ENCODE data around the gene CHST6. TPM values are rescaled to one million over a fixed set of nuclear protein-coding genes. Genes with fewer than 3 reads are reported as not detected.
"Not testable (repeated sequence)": the region's sequence is repeated elsewhere in the genome, so short reads cannot be mapped to it uniquely, and the experiment has no call there.

The CHST6 gene
- total RNA-seq, 4 donors from 2014 or later: under 0.01 to 3.9 (median 0.40) TPM

DNA sequence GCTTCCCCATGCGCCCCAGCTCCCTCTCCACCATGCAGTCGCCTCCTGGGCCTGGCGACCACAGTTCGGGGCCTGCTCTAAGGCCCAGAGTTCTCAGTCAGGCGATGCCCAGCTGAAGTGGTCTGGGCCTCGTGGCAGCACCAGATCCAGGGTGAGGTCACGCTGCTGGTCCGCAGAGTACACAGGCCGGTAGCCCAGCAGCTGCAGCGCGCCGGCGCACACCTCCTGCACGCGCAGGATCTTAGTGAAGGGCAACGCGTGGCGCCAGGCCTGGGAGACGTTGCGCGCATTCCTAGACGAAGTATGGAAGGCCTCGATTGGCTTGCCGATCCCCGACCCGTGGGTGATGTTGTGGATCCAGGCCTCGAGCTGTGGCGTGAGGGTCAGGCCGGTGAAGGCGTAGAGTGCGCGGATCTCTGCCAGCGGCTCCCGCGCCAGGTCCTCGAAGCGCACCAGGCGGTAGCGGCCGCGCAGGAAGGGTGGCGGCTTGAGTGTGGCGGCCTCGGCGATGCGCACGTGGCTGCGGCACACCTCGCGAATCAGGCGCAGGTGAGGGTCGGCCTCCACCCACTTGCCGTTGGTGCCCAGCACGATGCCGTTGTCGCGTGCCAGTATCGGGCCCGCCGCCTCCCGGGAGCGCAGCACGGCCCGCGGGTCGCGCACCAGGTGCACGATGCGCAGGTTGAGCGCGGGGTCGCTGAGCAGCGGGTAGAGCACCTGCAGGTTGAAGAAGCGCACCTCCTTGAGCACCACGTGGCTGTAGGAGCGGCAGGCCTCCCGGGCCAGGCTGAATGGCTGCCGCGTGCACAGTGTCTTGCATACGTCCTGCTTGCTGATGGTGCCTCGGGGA, 34.0 kb upstream of the CHST6 start:
- Histone ChIP-seq H3K9me3 (no peaks in the 10 kb centered on the region), H3K36me3 (peaks cover 0 to 29% (median 0%) of the 10 kb centered on the region in 3 donors), H3K27ac (no peak overlapping the region), H3K4me3 (no peak overlapping the region), H3K27me3 (no peaks in the 10 kb centered on the region), H3K4me1 (no peaks in the 10 kb centered on the region)
- 95% methylated on average over 80 to 81 of the region's 81 CpGs for whole genome bisulfite sequencing, 2 donors
- no peak for DNase-seq (ENCODE audit: low spot score in 2 of 2)
- TF ChIP-seq POLR2A (IDR thresholded peaks at IDR 0.05): no peak
- TF ChIP-seq EP300 (IDR thresholded peaks at IDR 0.05): no peak
- TF ChIP-seq, protein P1, sequence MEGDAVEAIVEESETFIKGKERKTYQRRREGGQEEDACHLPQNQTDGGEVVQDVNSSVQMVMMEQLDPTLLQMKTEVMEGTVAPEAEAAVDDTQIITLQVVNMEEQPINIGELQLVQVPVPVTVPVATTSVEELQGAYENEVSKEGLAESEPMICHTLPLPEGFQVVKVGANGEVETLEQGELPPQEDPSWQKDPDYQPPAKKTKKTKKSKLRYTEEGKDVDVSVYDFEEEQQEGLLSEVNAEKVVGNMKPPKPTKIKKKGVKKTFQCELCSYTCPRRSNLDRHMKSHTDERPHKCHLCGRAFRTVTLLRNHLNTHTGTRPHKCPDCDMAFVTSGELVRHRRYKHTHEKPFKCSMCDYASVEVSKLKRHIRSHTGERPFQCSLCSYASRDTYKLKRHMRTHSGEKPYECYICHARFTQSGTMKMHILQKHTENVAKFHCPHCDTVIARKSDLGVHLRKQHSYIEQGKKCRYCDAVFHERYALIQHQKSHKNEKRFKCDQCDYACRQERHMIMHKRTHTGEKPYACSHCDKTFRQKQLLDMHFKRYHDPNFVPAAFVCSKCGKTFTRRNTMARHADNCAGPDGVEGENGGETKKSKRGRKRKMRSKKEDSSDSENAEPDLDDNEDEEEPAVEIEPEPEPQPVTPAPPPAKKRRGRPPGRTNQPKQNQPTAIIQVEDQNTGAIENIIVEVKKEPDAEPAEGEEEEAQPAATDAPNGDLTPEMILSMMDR (IDR thresholded peaks at IDR 0.05): no peak

DNA sequence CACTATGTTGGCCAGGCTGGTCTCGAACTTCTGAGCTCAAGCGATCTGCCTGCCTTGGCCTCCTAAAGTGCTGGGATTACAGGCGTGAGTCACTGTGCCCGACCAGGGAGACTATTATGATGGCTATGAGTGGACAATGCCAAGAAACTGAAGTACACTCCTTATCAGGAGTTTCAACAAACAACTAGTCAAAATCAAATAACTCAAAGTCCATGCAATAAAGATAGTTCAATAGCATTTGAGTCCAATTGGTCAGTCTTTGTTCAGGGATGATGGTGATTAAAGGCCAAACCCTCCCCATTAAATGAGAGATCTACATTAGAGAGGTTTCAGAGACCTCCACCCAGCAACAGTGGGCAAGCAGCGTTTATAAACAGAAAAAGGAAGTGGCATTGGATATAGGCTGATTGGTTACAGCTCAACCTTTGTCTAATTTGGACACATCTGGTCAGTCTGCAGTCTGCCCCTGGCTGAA, 32.6 kb upstream of the CHST6 start:
- no peak overlapping the region for H3K27ac ChIP-seq
- H3K27me3 ChIP-seq: no peaks in the 10 kb centered on the region
- H3K4me3 ChIP-seq: no peak overlapping the region
- peaks cover 0 to 24% (median 0%) of the 10 kb centered on the region in 3 donors for H3K36me3 ChIP-seq
- 78 to 92% methylated on average over 5 of the region's 5 CpGs for WGBS, 2 donors
- no peak for TF ChIP-seq POLR2A (IDR thresholded peaks at IDR 0.05)
- TF ChIP-seq, protein P1 (IDR thresholded peaks at IDR 0.05): no peak
- TF ChIP-seq EP300 (IDR thresholded peaks at IDR 0.05): no peak
- no peaks in the 10 kb centered on the region for H3K4me1 ChIP-seq
- no peak for DNase-seq (ENCODE audit: low spot score in 2 of 2)
- H3K9me3 ChIP-seq: no peaks in the 10 kb centered on the region

DNA sequence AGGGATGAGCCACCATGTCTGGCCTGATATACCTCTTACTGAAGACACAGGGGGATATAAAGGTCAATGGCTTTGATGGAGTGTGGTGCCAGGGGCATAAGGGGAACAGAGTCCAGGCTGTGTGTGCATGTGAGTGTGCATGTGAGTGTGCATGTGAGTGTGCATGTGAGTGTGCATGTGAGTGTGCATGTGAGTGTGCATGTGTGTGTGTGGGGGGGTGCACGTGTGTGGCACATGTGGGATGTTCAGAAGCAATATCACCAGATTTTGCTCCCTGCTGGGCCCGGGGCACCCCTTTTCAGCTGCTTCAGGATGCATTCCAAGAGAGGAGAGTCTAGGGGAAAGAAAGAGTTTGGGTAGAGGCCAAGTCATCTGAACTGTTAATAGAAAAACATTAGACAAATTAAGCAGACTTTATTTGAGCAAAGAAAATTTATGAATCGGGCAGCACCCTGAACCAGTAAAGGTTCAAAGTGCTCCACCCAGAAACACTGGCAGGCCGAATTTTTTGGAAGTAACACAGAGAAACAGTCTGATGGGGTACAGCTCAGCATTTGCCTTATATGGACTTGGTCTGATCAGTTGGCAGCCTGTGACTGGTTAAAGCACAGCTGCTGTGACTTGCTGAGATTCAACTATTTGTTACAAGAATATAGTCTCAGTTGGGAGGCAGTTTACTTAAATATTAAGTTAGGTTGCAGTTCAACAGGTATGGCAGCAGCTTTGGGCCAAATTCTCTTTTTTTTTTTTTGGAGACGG, 31.0 kb upstream of the CHST6 start:
- Histone ChIP-seq H3K4me3 (no peak overlapping the region), H3K9me3 (no peaks in the 10 kb centered on the region), H3K4me1 (no peaks in the 10 kb centered on the region), H3K36me3 (peaks cover 0 to 23% (median 0%) of the 10 kb centered on the region in 3 donors), H3K27ac (no peak overlapping the region), H3K27me3 (no peaks in the 10 kb centered on the region)
- 88 to 91% methylated on average over 5 of the region's 5 CpGs for WGBS, 2 donors
- no peak for DNase-seq (ENCODE audit: low spot score in 2 of 2)
- TF ChIP-seq POLR2A (IDR thresholded peaks at IDR 0.05): no peak
- TF ChIP-seq EP300 (IDR thresholded peaks at IDR 0.05): no peak
- TF ChIP-seq, protein P1 (IDR thresholded peaks at IDR 0.05): no peak

DNA sequence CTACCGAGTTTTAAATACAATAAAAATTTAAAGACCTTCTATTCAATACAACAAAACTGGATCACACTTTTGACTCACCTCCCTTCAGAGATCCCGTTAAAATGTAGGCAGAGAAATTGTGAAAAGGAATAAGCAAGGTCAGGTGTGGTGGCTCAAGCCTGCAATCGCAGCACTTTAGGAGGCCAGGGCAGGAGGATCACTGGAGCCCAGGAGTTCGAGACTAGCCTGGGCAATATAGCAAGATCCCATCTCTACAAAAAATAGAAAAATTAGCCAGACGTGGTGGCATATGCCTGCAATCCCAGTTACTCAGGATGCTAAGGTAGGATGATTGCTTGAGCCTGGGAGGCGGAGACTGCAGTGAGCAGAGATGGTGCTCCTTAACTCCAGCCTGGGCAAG, 23.9 kb upstream of the CHST6 start:
- Histone ChIP-seq H3K27ac (no peak overlapping the region), H3K4me3 (no peak overlapping the region), H3K9me3 (no peaks in the 10 kb centered on the region), H3K4me1 (peaks cover 0 to 11% (median 0%) of the 10 kb centered on the region in 4 donors), H3K36me3 (no peaks in the 10 kb centered on the region), H3K27me3 (no peaks in the 10 kb centered on the region)
- TF ChIP-seq EP300 (IDR thresholded peaks at IDR 0.05) (no peak), POLR2A (IDR thresholded peaks at IDR 0.05) (no peak)
- TF ChIP-seq, protein P1 (IDR thresholded peaks at IDR 0.05): no peak
- DNase-seq (ENCODE audit: low spot score in 2 of 2): no peak
- 91 to 93% methylated on average over 6 of the region's 6 CpGs for WGBS, 2 donors

DNA sequence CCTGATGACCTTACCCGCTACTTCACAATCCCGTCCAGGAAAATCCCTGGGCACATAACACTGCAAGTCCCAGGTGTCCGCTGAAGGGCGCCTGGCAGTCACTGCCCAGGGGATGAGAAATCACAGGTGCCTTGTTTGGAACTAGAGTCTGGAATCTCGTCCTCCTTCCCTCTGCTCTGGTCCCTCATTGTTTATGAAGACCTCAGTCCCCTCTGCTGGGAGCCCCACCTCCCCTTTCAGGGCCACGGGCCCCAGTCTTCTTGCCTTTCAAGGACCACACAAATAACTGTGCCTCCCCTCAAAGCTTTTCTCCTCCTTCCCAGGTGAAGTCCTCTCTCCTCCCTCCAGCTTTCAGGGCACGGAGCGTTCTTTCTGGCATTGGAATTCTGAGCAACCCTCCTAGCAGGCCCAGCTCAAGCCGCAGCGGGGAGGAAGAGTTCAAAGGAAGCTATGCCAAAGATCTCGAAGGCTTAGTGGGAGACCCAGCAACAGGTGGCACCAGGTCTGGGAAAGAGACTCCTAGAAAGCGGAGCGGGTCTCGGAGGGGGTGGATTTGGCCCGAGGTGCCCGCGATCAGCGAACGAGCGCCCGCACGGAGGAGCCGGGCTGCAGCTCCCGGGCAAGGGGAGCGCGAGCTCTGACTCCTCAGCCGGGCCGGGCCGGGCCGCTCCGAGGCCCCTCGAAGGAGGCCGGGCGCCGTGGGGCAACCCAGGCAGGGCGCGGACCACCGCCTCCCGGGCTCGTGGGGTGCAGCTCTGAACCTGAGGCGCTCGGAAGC, 21.1 kb upstream of the CHST6 start:
- not testable (repeated sequence) for H3K27me3 ChIP-seq; H3K9me3 ChIP-seq; H3K36me3 ChIP-seq; DNase-seq (ENCODE audit: low spot score in 2 of 2)
- peak overlapping the region; percentile 95 to 99 (median 96) for H3K27ac ChIP-seq
- peak overlapping the region; percentile 87 to 97 (median 92) for H3K4me3 ChIP-seq
- H3K4me1 ChIP-seq: peaks cover 0 to 11% (median 0%) of the 10 kb centered on the region in 4 donors
- WGBS, 2 donors: 14 to 17% methylated on average over 23 to 30 of the region's 42 CpGs
